HG02884 (cell line): ENCODE data around the gene TMEM183A.

Experiments
- ATAC-seq: cut with Tn5 transposase; IDR thresholded peaks from one replicate; pipeline ENCODE4 v1.9.1; 2021; ENCODE audit warnings: mild to moderate bottlenecking, moderate library complexity; ENCODE audit not compliant: unreplicated experiment

Gene TMEM183A

GRCh38 chr1:203045336-203045735 is 38.2 kb downstream of the TMEM183A start:
- ATAC-seq = no peak

- ATAC-seq = no peak
Measured at GRCh38 chr1:203045821-203046594, 38.8 kb downstream of the TMEM183A start.

- no peak for ATAC-seq
Measured at GRCh38 chr1:203046984-203047630, 39.9 kb downstream of the TMEM183A start.

GRCh38 chr1:203048086-203048485 is 40.9 kb downstream of the TMEM183A start:
- no peak for ATAC-seq

- ATAC-seq = no peak
Measured at GRCh38 chr1:203048555-203049051, 41.4 kb downstream of the TMEM183A start.

- ATAC-seq = no peak
Measured at GRCh38 chr1:203049077-203049476, 41.9 kb downstream of the TMEM183A start.

- ATAC-seq = no peak
Measured at GRCh38 chr1:203049576-203050180, 42.5 kb downstream of the TMEM183A start.

- no peak for ATAC-seq
Measured at GRCh38 chr1:203050826-203051225, 43.7 kb downstream of the TMEM183A start.

GRCh38 chr1:203051841-203052324 is 44.7 kb downstream of the TMEM183A start:
- ATAC-seq = no peak

GRCh38 chr1:203052601-203053000 is 45.4 kb downstream of the TMEM183A start:
- ATAC-seq = no peak

GRCh38 chr1:203054184-203054583 is 47.0 kb downstream of the TMEM183A start:
- ATAC-seq = no peak

- ATAC-seq = no peak
Measured at GRCh38 chr1:203054642-203055041, 47.5 kb downstream of the TMEM183A start.

- ATAC-seq = no peak
Measured at GRCh38 chr1:203055161-203055799, 48.1 kb downstream of the TMEM183A start.

GRCh38 chr1:203056012-203056411 is 48.8 kb downstream of the TMEM183A start:
- no peak for ATAC-seq

- ATAC-seq = no peak
Measured at GRCh38 chr1:203056516-203056915, 49.3 kb downstream of the TMEM183A start.

- no peak for ATAC-seq
Measured at GRCh38 chr1:203057911-203058675, 50.9 kb downstream of the TMEM183A start.

- no peak for ATAC-seq
Measured at GRCh38 chr1:203058676-203058935, 51.4 kb downstream of the TMEM183A start.

GRCh38 chr1:203059485-203059884 is 52.3 kb downstream of the TMEM183A start:
- no peak for ATAC-seq

GRCh38 chr1:203060115-203060514 is 52.9 kb downstream of the TMEM183A start:
- ATAC-seq = no peak

GRCh38 chr1:203063287-203063686 is 56.1 kb downstream of the TMEM183A start:
- ATAC-seq = no peak

GRCh38 chr1:203065191-203065590 is 58.0 kb downstream of the TMEM183A start:
- ATAC-seq = no peak
